KMS-11 (cell line): ENCODE measurements around the gene CELF4.

Source experiments
- H2AFZ ChIP-seq: fragments of 200-600 bp; sonication (generic); 2 replicates; pipeline ENCODE4 v1.6.1; 2016; ENCODE audit warnings: antibody characterized with exemption, mixed run types, low read depth
- H3K27ac ChIP-seq: fragments of 200-600 bp; sonication (generic); 2 replicates; pipeline ENCODE4 v1.6.1; 2016; ENCODE audit warnings: mild to moderate bottlenecking, mixed run types
- H3K27me3 ChIP-seq: fragments of 200-600 bp; sonication (generic); 2 replicates; pipeline ENCODE4 v1.6.1; 2017; ENCODE audit warnings: mild to moderate bottlenecking, low read depth, mixed run types, moderate library complexity; ENCODE audit not compliant: insufficient read depth
- H3K36me3 ChIP-seq: fragments of 200-600 bp; sonication (generic); 2 replicates; pipeline ENCODE4 v1.6.1; 2017; ENCODE audit warnings: mild to moderate bottlenecking, mixed run types; ENCODE audit not compliant: insufficient read depth
- H3K4me1 ChIP-seq: fragments of 200-600 bp; sonication (generic); 2 replicates; pipeline ENCODE4 v1.6.1; 2016; ENCODE audit warnings: mild to moderate bottlenecking, low read depth, mixed run types; ENCODE audit not compliant: poor library complexity, severe bottlenecking
- H3K4me2 ChIP-seq: fragments of 200-600 bp; sonication (generic); 2 replicates; pipeline ENCODE4 v1.7.0; 2016; ENCODE audit warnings: mild to moderate bottlenecking, mixed run types
- H3K4me3 ChIP-seq: fragments of 200-600 bp; sonication (generic); IDR thresholded peaks from 2 replicates; pipeline ENCODE4 v1.6.1; 2017; ENCODE audit warnings: low read depth, low read length, mixed read lengths; ENCODE audit not compliant: insufficient read depth
- H3K79me2 ChIP-seq: fragments of 200-600 bp; sonication (generic); 2 replicates; pipeline ENCODE4 v1.6.1; 2016; ENCODE audit warnings: low read depth, mixed run types; ENCODE audit not compliant: insufficient read depth
- H3K9ac ChIP-seq: fragments of 200-600 bp; sonication (generic); 2 replicates; pipeline ENCODE4 v1.6.1; 2016; ENCODE audit warnings: mild to moderate bottlenecking, mixed run types
- H4K20me1 ChIP-seq: fragments of 200-600 bp; sonication (generic); 2 replicates; pipeline ENCODE4 v1.6.1; 2016; ENCODE audit warnings: mild to moderate bottlenecking, mixed run types; ENCODE audit not compliant: insufficient read depth
- CTCF ChIP-seq: fragments of 200-600 bp; sonication (generic); conservative IDR thresholded peaks from 2 replicates; pipeline ENCODE4 v1.6.1; 2017; ENCODE audit warnings: low read depth, mild to moderate bottlenecking, antibody characterized with exemption, low read length, moderate library complexity, mixed read lengths

CELF4 gene

DNA sequence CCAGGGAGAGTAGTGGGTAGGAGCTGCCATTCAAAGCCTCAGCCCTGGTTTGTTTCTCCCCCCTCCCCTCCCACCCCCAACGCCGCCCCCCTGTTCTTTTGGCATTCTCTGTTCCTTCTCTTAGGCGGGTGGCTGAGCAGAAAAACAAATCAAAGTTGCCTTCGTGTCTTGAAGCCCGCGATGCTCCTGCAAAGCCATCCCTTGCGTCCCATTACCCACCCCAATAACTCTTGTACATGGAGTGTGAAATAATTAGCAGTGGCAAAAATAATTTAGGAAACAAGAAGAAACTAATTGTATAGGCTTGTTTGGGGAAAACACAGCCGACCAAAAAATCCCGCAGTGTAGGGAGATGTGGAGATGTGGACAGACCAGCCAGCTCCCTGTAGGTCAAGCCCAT, 59.6 kb downstream of the CELF4 start:
- H3K4me1 ChIP-seq, result no peaks in the 10 kb centered on the region
- H3K9ac ChIP-seq, result no peak overlapping the region
- H3K27ac ChIP-seq, result no peak overlapping the region
- no peak overlapping the region for H2AFZ ChIP-seq
- H3K36me3 ChIP-seq, result no peaks in the 10 kb centered on the region
- H3K4me2 ChIP-seq, result no peak overlapping the region
- H4K20me1 ChIP-seq, result no peaks in the 10 kb centered on the region
- TF ChIP-seq CTCF, result no peak
- H3K79me2 ChIP-seq, result no peaks in the 10 kb centered on the region
- H3K4me3 ChIP-seq, result no peak overlapping the region
- no peaks in the 10 kb centered on the region for H3K27me3 ChIP-seq

DNA sequence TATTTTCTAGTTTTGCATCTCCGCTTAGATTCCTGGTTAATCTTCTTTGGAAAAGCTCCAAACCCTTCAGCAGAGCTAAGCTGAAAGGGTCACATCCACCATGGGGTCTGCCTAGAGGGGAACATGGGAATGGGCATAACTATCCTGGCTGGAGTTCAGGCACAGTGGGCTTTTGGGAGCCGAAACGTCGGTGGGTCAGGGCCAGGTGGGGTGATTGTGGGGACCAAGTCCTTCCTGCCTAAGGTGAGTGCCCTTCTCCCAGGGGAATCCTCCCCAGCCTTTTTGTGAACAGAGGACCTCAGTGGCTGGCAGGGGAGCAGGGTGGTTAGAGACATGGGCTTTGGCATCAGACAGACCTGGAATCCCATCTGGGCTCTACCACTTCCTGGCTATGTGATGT, 60.3 kb downstream of the CELF4 start:
- Histone ChIP-seq H3K9ac (no peak overlapping the region), H3K36me3 (no peaks in the 10 kb centered on the region), H3K27ac (no peak overlapping the region), H4K20me1 (no peaks in the 10 kb centered on the region), H3K79me2 (no peaks in the 10 kb centered on the region), H3K4me1 (no peaks in the 10 kb centered on the region), H3K4me2 (no peak overlapping the region), H2AFZ (no peak overlapping the region), H3K4me3 (no peak overlapping the region), H3K27me3 (no peaks in the 10 kb centered on the region)
- no peak for TF ChIP-seq CTCF

GRCh38 chr18:37502601-37503000, 63.0 kb downstream of the CELF4 start:
- H3K9ac ChIP-seq, result no peak overlapping the region
- no peaks in the 10 kb centered on the region for H3K79me2 ChIP-seq
- no peak overlapping the region for H2AFZ ChIP-seq
- no peak overlapping the region for H3K4me3 ChIP-seq
- H3K36me3 ChIP-seq, result no peaks in the 10 kb centered on the region
- H3K27me3 ChIP-seq, result no peaks in the 10 kb centered on the region
- H4K20me1 ChIP-seq, result no peaks in the 10 kb centered on the region
- no peak overlapping the region for H3K27ac ChIP-seq
- H3K4me1 ChIP-seq, result no peaks in the 10 kb centered on the region
- no peak overlapping the region for H3K4me2 ChIP-seq
- TF ChIP-seq CTCF, result no peak

- no peaks in the 10 kb centered on the region for H3K4me1 ChIP-seq
- no peak overlapping the region for H2AFZ ChIP-seq
- H3K27ac ChIP-seq, result no peak overlapping the region
- no peaks in the 10 kb centered on the region for H3K79me2 ChIP-seq
- no peaks in the 10 kb centered on the region for H3K36me3 ChIP-seq
- H3K9ac ChIP-seq, result no peak overlapping the region
- no peak overlapping the region for H3K4me2 ChIP-seq
- no peaks in the 10 kb centered on the region for H3K27me3 ChIP-seq
- H3K4me3 ChIP-seq, result no peak overlapping the region
- TF ChIP-seq CTCF, result no peak
- no peaks in the 10 kb centered on the region for H4K20me1 ChIP-seq
Measured at GRCh38 chr18:37502036-37502435, 63.6 kb downstream of the CELF4 start.

- Histone ChIP-seq H3K4me1 (no peaks in the 10 kb centered on the region), H3K36me3 (no peaks in the 10 kb centered on the region), H3K79me2 (no peaks in the 10 kb centered on the region), H3K4me2 (no peak overlapping the region), H2AFZ (no peak overlapping the region), H3K9ac (no peak overlapping the region), H3K27ac (no peak overlapping the region), H4K20me1 (no peaks in the 10 kb centered on the region), H3K4me3 (no peak overlapping the region), H3K27me3 (no peaks in the 10 kb centered on the region)
- TF ChIP-seq CTCF, result no peak
Measured at GRCh38 chr18:37501136-37501535, 64.5 kb downstream of the CELF4 start.
